ENCODE measurements around the gene ATP13A5.

ATP13A5 gene

GRCh38 chr3:193250492-193250891, 128.1 kb downstream of the ATP13A5 start:
- no peak for DNase-seq

DNA sequence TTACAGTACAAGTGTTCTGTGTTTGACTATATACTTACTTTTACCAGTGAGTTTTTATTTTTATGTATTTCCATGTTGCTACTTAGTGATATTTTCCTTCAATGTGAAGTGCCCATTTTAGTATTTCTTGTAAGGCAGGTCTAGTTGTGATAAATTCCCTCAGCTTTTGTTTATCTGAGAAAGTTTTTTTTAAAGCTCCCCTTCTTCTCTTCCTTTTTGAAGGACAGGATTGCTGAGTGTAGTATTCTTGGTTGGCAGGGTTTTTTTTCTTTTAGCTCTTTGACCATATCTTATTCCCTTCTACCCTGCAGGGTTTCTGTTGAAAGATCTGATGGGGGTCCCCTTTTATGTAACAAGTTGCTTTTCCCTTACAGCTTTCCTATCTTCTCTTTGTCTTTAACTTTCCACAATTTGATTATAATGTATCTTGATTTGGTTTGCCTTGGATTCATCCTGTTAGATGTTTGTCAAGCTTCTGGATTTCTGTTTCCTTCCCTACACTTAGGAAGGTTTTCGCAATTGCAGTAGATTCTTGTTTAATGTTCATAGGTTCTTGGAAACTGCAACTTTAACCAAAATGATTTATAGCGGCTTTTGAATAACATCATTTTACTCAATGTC, 129.6 kb downstream of the ATP13A5 start:
- no peak for DNase-seq

GRCh38 chr3:193243571-193243970, 135.0 kb downstream of the ATP13A5 start:
- DNase-seq, result no peak

- DNase-seq, result no peak
Observed at GRCh38 chr3:193241716-193242115, 136.8 kb downstream of the ATP13A5 start.

DNA sequence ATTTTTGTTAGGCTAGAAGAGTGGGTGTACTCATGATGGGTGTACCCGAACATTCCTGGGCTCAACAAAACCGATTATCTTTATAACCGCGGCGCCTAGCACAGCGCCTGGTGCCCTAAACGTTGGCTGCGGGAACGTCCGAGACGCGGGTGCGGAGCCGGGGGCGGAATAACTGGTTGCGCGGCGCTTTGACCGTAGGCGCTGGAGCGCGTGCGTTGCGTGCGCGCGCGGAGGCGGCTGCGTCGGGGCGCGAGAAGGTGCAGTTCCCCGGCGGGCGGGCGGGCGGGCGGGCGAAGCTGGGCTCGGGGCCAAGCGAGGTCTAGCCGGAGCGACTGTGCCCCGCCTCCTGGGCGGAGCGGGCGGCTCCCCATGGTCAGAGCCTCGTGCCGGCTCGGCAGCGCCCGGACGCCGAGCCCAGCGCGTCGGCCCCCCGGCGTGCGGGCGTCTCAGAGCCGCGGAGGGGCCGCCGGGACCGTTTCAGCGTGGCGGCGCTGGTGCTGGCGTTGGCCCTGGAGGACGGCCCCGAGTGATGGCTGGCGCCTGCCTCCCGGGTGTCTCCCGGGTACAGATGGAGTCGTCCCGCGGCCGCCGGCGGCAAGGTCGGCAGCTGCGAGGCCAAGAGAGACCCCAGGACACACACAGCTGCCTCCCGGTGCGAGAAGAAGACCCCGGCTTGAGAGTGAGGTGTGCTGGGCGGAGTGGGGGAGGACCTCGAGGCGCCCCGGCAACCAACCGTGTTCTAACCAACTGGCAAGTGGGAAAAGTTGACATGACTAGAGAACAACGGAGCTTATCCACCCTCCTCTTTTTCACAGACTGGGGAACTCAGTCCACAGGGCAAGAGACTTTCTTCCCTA, 137.5 kb downstream of the ATP13A5 start, which contains the start of gene PLAAT1:
Gene PLAAT1 (plus strand): TSS at position 373 of the 857 bp plus-strand sequence. CDS start 14,429 bp downstream, outside the sequence.
- no peak for DNase-seq

DNA sequence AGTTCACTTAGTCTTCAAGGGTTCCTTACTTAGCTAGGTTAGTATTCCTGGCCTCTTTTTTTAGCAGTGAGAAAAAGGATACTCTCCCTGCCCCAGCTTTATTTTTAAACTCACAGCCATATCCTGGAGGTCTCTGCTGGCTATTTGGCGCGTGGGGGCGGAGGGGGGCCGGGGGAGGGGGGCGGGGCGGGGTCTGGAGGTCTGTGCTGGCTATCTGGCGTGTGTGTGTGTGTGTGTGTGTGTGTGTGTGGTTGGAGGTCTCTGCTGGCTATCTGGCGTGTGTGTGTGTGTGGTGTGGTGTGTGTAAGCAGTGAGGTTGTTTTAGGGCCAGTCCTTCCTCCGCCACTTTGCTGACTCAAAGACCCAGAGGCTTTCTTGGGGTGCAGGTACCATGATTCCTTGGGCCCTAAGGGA, 138.1 kb downstream of the ATP13A5 start:
- DNase-seq, result no peak

DNA sequence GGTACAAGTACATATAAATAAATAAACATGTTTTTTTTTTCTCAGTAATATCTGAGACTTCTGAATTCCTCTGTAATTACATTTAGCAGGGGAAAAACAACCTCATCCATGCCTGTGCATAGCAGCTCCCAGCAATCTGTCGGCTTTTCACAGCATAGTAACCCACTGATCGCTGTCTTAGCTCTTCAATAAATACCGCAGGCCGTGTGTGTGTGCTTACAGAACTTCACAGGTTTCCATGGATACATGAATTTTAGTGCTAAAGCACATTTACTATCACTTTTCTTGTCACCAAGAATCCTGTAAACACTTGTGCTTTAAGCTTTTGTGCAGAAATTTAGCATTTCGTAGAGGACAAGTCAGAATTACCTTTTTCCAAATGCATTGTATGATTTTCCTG, 141.5 kb downstream of the ATP13A5 start:
- DNase-seq, result no peak

DNA sequence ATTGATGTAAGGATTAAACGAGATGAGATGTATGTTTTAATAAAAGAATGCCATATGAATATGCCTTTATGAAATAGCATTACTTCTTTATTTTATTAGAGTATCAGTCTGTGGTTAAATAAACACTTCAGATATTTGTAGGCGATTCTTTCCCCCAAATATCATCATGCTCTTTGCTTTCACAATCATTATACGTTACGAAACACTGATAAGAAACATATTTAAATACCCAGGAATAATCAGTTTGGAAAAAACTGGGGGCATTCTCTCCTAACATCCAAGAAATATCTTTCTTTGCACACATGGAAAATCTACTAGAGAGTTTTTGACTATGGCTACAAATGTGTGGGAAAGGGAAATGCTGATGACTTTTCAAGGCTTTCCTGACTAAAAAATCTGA, 142.0 kb downstream of the ATP13A5 start:
- no peak for DNase-seq

DNA sequence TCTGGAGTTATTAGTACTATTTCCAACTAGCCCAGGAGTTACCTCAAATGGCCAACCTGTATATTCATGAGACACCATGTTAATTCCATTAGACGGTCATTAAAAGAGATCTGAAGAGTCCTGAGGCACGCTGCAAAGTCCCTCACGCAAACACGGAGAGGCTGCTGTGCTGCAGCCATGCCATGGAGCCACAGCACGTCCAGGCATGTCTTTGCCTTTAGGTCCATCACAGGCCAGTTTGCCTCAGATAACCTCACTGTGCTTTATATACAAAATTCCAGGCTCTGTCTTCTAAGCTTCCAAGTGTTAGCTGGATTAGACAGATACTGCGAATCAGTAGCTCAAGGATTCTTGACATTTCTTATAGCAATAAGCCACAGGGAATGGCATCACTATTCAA, 147.4 kb downstream of the ATP13A5 start:
- DNase-seq, result no peak

DNA sequence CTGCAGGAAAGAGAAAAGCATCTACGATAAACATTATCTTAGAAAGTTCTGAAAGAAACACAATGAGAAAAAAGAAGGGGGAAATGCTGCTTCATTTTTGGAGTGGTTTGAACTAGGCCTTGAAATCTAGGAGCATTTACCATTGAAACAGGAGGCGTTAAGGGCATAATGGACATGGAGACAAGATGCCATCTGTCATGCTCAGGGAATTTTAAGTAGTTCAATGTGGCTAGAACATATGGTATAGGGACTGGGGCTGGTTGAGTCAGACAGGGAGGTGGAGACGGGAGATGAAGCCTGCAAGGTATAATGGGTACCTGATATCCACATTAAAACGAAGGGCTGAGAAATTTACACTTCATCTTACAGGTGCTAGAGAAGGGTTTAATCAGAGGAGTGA, 147.9 kb downstream of the ATP13A5 start:
- DNase-seq, result no peak

DNA sequence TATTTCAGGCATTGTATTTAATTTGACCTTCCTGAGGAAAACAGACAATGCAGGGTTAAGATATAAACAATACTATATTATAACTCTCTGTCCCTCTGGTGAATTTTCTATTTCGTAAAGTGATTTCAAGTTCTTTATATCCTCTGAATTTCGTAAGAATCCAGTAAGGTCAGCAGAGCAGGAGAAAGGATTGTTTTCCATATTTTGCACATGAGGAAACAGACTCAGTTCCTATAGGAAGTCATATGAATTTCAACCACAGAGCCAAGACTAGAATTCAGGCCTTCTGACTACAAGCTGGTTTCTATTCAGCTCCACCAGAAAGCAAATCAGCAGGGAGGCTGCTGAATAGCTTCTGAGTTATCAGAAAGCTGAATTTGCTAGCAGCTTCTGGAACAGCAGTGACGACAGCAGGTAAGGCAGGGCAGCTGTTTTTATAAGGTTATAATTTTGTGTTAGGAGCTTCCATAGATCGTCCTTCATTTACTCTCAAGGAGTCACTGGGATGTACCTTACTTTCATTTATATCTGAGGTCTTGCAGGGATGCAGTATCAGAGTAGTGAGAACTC, 148.6 kb downstream of the ATP13A5 start:
- no peak for DNase-seq

DNA sequence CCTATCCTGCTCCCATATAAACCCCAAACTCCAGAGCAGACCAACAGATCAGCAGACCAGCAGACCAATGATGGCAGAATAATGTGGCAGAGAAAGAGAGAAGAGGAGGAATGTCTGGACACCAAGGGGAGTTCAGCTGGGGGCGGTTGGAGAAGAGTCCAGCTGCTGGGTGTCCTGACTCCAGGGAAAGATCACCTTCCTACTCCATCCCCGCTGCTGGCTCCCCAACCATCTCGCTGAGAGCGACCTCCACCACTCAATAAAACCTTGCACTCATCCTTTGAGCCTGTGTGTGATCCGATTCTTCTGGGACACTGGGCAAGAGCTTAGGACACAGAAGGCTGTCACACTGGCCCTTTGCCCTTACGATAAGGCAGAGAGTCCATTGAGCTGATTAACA, 150.3 kb downstream of the ATP13A5 start:
- no peak for DNase-seq

DNA sequence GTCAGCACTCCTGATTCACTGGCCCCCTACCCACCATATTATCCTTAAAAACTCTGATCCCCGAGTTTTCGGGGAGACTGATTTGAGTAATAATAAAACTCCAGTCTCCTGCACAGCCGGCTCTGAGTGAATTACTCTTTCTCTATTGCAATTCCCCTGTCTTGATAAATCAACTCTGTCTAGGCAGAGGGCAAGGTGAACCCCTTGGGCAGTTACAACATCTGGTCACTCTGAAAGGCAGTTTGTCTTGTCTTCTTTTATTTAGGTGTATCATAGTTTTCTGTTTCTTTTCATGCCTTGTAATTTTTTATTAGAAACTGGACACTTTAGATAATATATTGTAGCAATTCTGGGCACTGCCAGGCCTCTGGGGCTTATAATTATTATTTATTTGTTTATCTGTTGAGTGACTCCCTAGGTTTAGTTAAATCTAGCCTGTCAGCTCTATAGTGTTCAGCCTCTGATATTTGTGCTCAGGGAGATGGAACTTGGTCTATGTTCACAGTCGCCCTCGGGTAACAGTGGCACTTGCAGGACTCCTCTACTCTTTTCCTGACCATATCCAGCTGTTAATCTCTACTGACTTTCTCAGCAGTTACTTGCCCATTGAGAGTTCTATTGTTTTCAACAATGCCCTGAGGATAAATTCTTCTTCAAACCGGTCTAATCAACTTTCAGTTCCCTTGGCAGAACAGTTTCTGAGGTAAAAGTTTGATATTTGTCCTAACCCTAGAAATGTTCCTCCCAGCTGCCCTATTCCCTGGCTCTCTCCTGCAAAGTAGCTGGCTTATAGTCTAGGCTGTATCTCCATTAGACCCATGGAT, 153.0 kb downstream of the ATP13A5 start:
- DNase-seq, result no peak

Measured in NK-92 treated with Interleukin-12 subunit alpha and Interleukin-12 subunit beta, amount 100 ng/mL, for 24 hours (cell line).